IMR-90 (cell line): ENCODE measurements around the gene MYBL2. TPM values are rescaled to one million over a fixed set of nuclear protein-coding genes. Genes with fewer than 3 reads are reported as not detected.

Experiments
- ATAC-seq: fragments of 200-7000 bp; cut with Tn5 transposase; 2 replicates; pipeline ENCODE4 v1.9.1; 2020; ENCODE audit warnings: low read depth, mild to moderate bottlenecking, moderate library complexity
- BruUV-seq: library from RNA; stranded (reverse); fragments of 400-500 nt; replicated peaks from 2 replicates; lab custom pipeline; 2021; lab: Mats Ljungman, UMichigan
- CTCF ChIA-PET: fragments of 300-600 bp; formaldehyde crosslinking; extraction: SDS; loops from one replicate; lab custom pipeline; 2021; ENCODE audit warnings: antibody characterized with exemption; lab: Yijun Ruan, JAX
- POLR2A ChIA-PET: fragments of 300-600 bp; sonication (Branson Sonifier 250); formaldehyde crosslinking; loops from one replicate; lab custom pipeline; 2022; ENCODE audit warnings: antibody characterized with exemption; ENCODE audit not compliant: unreplicated experiment; lab: Charles Lee
- DNase-seq: peaks from one replicate; pipeline ENCODE4 v3.0.0; 2013
- H2AFZ ChIP-seq: replicated peaks from 2 replicates; pipeline ENCODE3; 2013; ENCODE audit warnings: low read length, mild to moderate bottlenecking; ENCODE audit not compliant: poor library complexity
- H2AK5ac ChIP-seq: 2 replicates; pipeline ENCODE4 v1.6.1; 2013; ENCODE audit warnings: low read depth, low read length, inconsistent platforms
- H2AK9ac ChIP-seq: replicated peaks from 2 replicates; pipeline ENCODE3; 2013; ENCODE audit warnings: mild to moderate bottlenecking, low read depth, low read length, moderate library complexity; ENCODE audit not compliant: poor library complexity
- H2BK120ac ChIP-seq: 2 replicates; pipeline ENCODE4 v1.6.1; 2013; ENCODE audit warnings: low read depth, low read length, inconsistent platforms
- H2BK15ac ChIP-seq: 3 replicates; pipeline ENCODE4 v1.6.1; 2013; ENCODE audit warnings: low read depth, low read length, inconsistent platforms
- H2BK20ac ChIP-seq: 2 replicates; pipeline ENCODE4 v1.6.1; 2013; ENCODE audit warnings: low read depth, mild to moderate bottlenecking, inconsistent platforms, low read length, moderate library complexity
- H2BK5ac ChIP-seq: 2 replicates; pipeline ENCODE4 v1.6.1; 2013; ENCODE audit warnings: mild to moderate bottlenecking, low read depth, low read length, inconsistent platforms; ENCODE audit not compliant: poor library complexity, severe bottlenecking
- H3K14ac ChIP-seq: replicated peaks from 2 replicates; pipeline ENCODE4 v1.6.1; 2013; ENCODE audit warnings: low read depth, low read length, inconsistent platforms
- H3K18ac ChIP-seq: 2 replicates; pipeline ENCODE4 v1.6.1; 2013; ENCODE audit warnings: low read depth, low read length, control low read depth
- H3K23ac ChIP-seq: 2 replicates; pipeline ENCODE4 v1.6.1; 2013; ENCODE audit warnings: low read depth, low read length, inconsistent platforms
- H3K27ac ChIP-seq: 2 replicates; pipeline ENCODE4 v1.5.1; 2013; ENCODE audit warnings: mild to moderate bottlenecking, control low read depth, low read length; ENCODE audit not compliant: insufficient read depth
- H3K27me3 ChIP-seq: 2 replicates; pipeline ENCODE4 v1.6.1; 2013; ENCODE audit warnings: low read length; ENCODE audit not compliant: control insufficient read depth, insufficient read depth
- H3K36me3 ChIP-seq: 2 replicates; pipeline ENCODE4 v1.6.1; 2013; ENCODE audit warnings: low read length, mixed read lengths; ENCODE audit not compliant: control insufficient read depth, insufficient read depth
- H3K4ac ChIP-seq: 2 replicates; pipeline ENCODE4 v1.6.1; 2013; ENCODE audit warnings: low read depth, low read length, inconsistent platforms
- H3K4me1 ChIP-seq: 2 replicates; pipeline ENCODE4 v1.6.1; 2013; ENCODE audit warnings: low read length, mixed read lengths; ENCODE audit not compliant: control insufficient read depth, insufficient read depth
- H3K4me2 ChIP-seq: 2 replicates; pipeline ENCODE4 v1.6.1; 2013; ENCODE audit warnings: low read depth, mild to moderate bottlenecking, control low read depth, low read length, moderate library complexity
- H3K4me3 ChIP-seq: 2 replicates; pipeline ENCODE4 v1.5.1; 2013; ENCODE audit warnings: low read depth, mild to moderate bottlenecking, control low read depth, low read length, moderate library complexity; ENCODE audit not compliant: insufficient read depth
- H3K56ac ChIP-seq: 2 replicates; pipeline ENCODE4 v1.6.1; 2013; ENCODE audit warnings: low read length, inconsistent platforms; ENCODE audit not compliant: insufficient read depth; ENCODE audit errors: extremely low read depth
- H3K79me1 ChIP-seq, 2 experiments: 2 replicates each; pipeline ENCODE4 v1.6.1; 2013; ENCODE audit warnings: low read length in 2 of 2, inconsistent platforms in 1 of 2, low read depth in 1 of 2
- H3K9ac ChIP-seq: 2 replicates; pipeline ENCODE4 v1.6.1; 2013; ENCODE audit warnings: low read depth, low read length, control low read depth
- H3K9me1 ChIP-seq: 2 replicates; pipeline ENCODE4 v1.6.1; 2013; ENCODE audit warnings: low read length, inconsistent platforms; ENCODE audit not compliant: insufficient read depth
- H3K9me3 ChIP-seq: 2 replicates; pipeline ENCODE4 v1.6.1; 2013; ENCODE audit warnings: low read length; ENCODE audit not compliant: control insufficient read depth, insufficient read depth
- H4K20me1 ChIP-seq: 2 replicates; pipeline ENCODE4 v1.6.1; 2013; ENCODE audit warnings: low read length, inconsistent platforms; ENCODE audit not compliant: insufficient read depth
- H4K5ac ChIP-seq: 2 replicates; pipeline ENCODE4 v1.6.1; 2013; ENCODE audit warnings: mild to moderate bottlenecking, low read depth, low read length, control low read depth
- H4K8ac ChIP-seq, 2 experiments: 2 replicates each; pipeline ENCODE4 v1.6.1; 2013; ENCODE audit warnings: low read depth in 2 of 2, low read length in 2 of 2, control low read depth in 1 of 2, inconsistent platforms in 1 of 2
- H4K91ac ChIP-seq: 2 replicates; pipeline ENCODE4 v1.6.1; 2013; ENCODE audit warnings: low read depth, low read length, inconsistent platforms; ENCODE audit not compliant: insufficient read depth
- BHLHE40 ChIP-seq: fragments of 150-350 bp; IDR thresholded peaks from 2 replicates; pipeline ENCODE4 v1.6.1; 2016; ENCODE audit warnings: mild to moderate bottlenecking, low read depth, low read length
- MAZ ChIP-seq: IDR thresholded peaks from 2 replicates; pipeline ENCODE4 v1.6.1; 2012; ENCODE audit warnings: low read depth, mild to moderate bottlenecking, low read length, improper control_type of control experiment, moderate library complexity, borderline replicate concordance
- WGBS, 2 experiments: methylation state at CpG; one replicate each; pipeline versions ENCODE4 v1.1.5 to v1.1.7; 2013; ENCODE audit warnings: missing lambda C conversion rate in 2 of 2; ENCODE audit not compliant: insufficient read length in 1 of 2; ENCODE audit errors: extremely low coverage in 2 of 2; 5-methylcytosine and 5-hydroxymethylcytosine counted together
- dilution Hi-C: fragments of 300-500 bp; cut with HindIII; formaldehyde crosslinking; loops from one replicate; pipeline ENCODE4 v1.14.3; 2018; ENCODE audit warnings: low sequenced_read_pairs; ENCODE audit not compliant: unreplicated experiment
- in situ Hi-C: fragments of 300-500 bp; cut with MboI; formaldehyde crosslinking; loops from 3 replicates; pipeline ENCODE4 v1.14.3; 2019; ENCODE audit warnings: low sequenced_read_pairs, inconsistent platforms, mixed read lengths
- intact Hi-C: fragments of 100-400 bp; cut with micrococcal nuclease; formaldehyde crosslinking; loops from 2 replicates; pipeline ENCODE4 v1.10.0; 2022
- polyA plus RNA-seq, 3 experiments: library from polyadenylated mRNA; depleted of rRNA; stranded (reverse); fragments of >200 nt; gene quantifications; 2 replicates each; pipeline ENCODE4 v1.2.3, GENCODE V29; 2012; ENCODE audit warnings: low replicate concordance in 1 of 3
- total RNA-seq: library from RNA; depleted of rRNA; stranded (reverse); fragments of >200 nt; gene quantifications from 2 replicates; pipeline ENCODE4 v1.2.3, GENCODE V29; 2012

Gene MYBL2
- total and polyA plus RNA-seq, 2 of the 4 experiments (the other 2 are of a cell fraction): 12.4 to 23.1 TPM

GRCh38 chr20:43676368-43676767 lies 9.5 kb downstream of the MYBL2 start:
- no peak overlapping the region for H2BK120ac ChIP-seq
- in situ Hi-C loops (no loop called here), dilution Hi-C loops (no loop called here), intact Hi-C loops (no loop called here)
- H2BK5ac ChIP-seq: no peak overlapping the region
- POLR2A ChIA-PET: no interaction called here
- H2AK5ac ChIP-seq: no peak overlapping the region
- no peak overlapping the region for H3K27ac ChIP-seq
- ATAC-seq: no peak
- no peaks in the 10 kb centered on the region for H3K9me3 ChIP-seq
- H4K8ac ChIP-seq: no peak overlapping the region
- WGBS, 2 experiments: 100% methylated on average over 1 of the region's 5 CpGs; no CpG with 5 or more reads in 1 of the 2 experiments
- H3K4me3 ChIP-seq: no peak overlapping the region
- CTCF ChIA-PET: no interaction called here
- peaks cover 4 to 21% of the 10 kb centered on the region in 2 experiments for H3K79me1 ChIP-seq
- no peak overlapping the region for H4K91ac ChIP-seq
- no peak overlapping the region for H2AK9ac ChIP-seq
- no peaks in the 10 kb centered on the region for H3K36me3 ChIP-seq
- no peaks in the 10 kb centered on the region for H3K27me3 ChIP-seq
- no peak overlapping the region for H3K23ac ChIP-seq
- no TSS peak for BruUV-seq
- no peak overlapping the region for H3K4me2 ChIP-seq
- no peaks in the 10 kb centered on the region; the same call in 1 of the 2 replicates for H4K20me1 ChIP-seq
- H3K18ac ChIP-seq: no peak overlapping the region
- no peak overlapping the region for H2BK20ac ChIP-seq
- no peak overlapping the region for H4K5ac ChIP-seq
- H3K9ac ChIP-seq: no peak overlapping the region
- TF ChIP-seq BHLHE40 (no peak), MAZ (no peak)
- H3K56ac ChIP-seq: no peak overlapping the region
- H3K4ac ChIP-seq: no peak overlapping the region
- no peaks in the 10 kb centered on the region for H3K4me1 ChIP-seq
- H3K14ac ChIP-seq: no peak overlapping the region
- no peak for DNase-seq
- H2AFZ ChIP-seq: no peak overlapping the region
- H2BK15ac ChIP-seq: no peak overlapping the region
- H3K9me1 ChIP-seq: 0 out of 2 replicates have a peak, but pooled peaks cover 3% of the 10 kb centered on the region
